Measurements from ENCODE around the gene LCOR.
A peak's percentile ranks its signal among the peaks of the same experiment; 100 is the strongest.

LCOR gene

GRCh38 chr10:96873756-96874467, 41.8 kb downstream of the LCOR start:
- no peak for DNase-seq
- in situ Hi-C loops (cut with MboI; ENCODE audit: low pct_unique_long_range_greater_than_20kb, low sequenced_read_pairs) = no loop called here

GRCh38 chr10:96878057-96878456, 46.0 kb downstream of the LCOR start:
- DNase-seq = no peak
- in situ Hi-C loops (cut with MboI; ENCODE audit: low pct_unique_long_range_greater_than_20kb, low sequenced_read_pairs) = no loop called here

GRCh38 chr10:96880575-96880974, 48.5 kb downstream of the LCOR start:
- in situ Hi-C loops (cut with MboI; ENCODE audit: low pct_unique_long_range_greater_than_20kb, low sequenced_read_pairs) = no loop called here
- no peak for DNase-seq

DNA sequence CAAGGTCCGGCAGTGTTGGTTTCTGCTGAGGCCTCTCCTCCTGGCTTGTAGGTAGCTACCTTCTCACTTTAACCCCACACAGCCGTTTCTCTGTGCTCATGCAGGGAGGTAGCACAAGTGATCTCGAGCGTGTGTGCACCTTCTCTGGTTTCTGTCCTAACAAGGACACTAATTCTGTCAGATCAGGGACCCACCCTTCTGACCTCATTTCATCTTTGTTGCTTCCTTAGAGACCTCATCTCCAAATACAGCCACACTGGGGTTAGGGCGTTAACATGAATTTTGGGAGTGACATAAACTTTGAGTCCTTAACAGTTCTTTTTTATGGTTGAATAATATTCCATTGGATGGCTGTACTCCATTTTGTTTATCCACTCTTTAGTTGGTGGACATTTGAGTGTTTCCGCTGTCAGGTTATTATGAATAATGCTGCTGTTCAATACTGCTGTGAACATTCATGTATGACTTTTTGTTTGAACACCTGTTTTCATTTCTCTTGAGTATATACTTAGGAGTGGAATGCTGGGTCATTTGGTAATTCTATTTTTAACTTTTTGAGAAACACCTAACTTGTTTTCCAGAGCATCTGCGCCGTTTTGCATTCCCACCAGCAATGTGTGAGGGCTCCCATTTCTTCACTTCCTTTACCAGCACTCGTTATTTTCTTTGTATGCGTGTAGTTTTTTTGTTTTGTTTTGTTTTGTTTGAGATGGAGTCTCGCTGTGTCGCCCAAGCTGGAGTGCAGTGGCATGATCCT, 57.5 kb downstream of the LCOR start:
- in situ Hi-C loops (cut with MboI; ENCODE audit: low pct_unique_long_range_greater_than_20kb, low sequenced_read_pairs) = no loop called here
- no peak for DNase-seq

- peak; percentile 8 for DNase-seq
- in situ Hi-C loops (cut with MboI; ENCODE audit: low pct_unique_long_range_greater_than_20kb, low sequenced_read_pairs) = no loop called here
Observed at GRCh38 chr10:96890172-96890513, 58.0 kb downstream of the LCOR start.

- in situ Hi-C loops (cut with MboI; ENCODE audit: low pct_unique_long_range_greater_than_20kb, low sequenced_read_pairs) = no loop called here
- no peak for DNase-seq
Observed at GRCh38 chr10:96890580-96890979, 58.5 kb downstream of the LCOR start.

GRCh38 chr10:96891840-96892239, 59.7 kb downstream of the LCOR start:
- in situ Hi-C loops (cut with MboI; ENCODE audit: low pct_unique_long_range_greater_than_20kb, low sequenced_read_pairs) = no loop called here

DNA sequence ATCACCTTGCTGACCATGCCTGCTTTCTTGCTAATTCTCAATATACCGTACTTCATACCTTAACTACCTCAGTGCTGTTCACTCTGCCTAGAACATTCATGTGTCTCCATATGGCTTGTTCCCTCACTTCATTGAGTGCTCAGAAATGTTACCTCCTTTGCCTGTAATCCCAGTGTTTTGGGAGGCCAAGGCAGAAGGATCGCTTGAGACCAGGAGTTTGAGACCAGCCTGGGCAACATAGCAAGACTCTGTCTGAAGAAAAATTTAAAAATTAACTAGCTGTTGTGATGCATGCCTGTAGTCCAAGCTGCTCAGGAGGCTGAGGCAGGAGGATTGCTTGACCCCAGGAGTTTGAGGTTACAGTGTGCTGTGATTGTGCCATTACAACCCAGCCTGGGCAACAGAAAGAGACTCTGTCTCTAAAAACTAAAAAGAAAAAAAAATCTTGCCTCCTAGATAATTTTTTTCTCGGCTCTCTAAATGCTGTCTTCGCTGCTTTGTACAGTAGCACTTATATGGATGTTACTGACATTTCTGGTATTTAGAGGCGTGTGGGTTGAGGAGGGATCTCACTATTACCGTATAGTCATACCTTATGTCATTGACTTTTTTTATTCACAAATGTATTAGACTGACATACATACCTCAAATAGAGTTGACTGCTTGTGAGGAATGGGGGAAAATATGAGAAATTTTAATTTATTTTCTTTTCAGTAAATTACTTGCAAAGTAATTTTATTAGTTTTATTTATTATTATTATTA, 63.7 kb downstream of the LCOR start:
- no peak for DNase-seq
- in situ Hi-C loops (cut with MboI; ENCODE audit: low pct_unique_long_range_greater_than_20kb, low sequenced_read_pairs) = no loop called here

More at GRCh38 chr10:96891840-96892239, 59.7 kb downstream of the LCOR start:
- DNase-seq = no peak

GRCh38 chr10:96896884-96897589, 64.9 kb downstream of the LCOR start:
- in situ Hi-C loops (cut with MboI; ENCODE audit: low pct_unique_long_range_greater_than_20kb, low sequenced_read_pairs) = no loop called here
- DNase-seq = no peak

DNA sequence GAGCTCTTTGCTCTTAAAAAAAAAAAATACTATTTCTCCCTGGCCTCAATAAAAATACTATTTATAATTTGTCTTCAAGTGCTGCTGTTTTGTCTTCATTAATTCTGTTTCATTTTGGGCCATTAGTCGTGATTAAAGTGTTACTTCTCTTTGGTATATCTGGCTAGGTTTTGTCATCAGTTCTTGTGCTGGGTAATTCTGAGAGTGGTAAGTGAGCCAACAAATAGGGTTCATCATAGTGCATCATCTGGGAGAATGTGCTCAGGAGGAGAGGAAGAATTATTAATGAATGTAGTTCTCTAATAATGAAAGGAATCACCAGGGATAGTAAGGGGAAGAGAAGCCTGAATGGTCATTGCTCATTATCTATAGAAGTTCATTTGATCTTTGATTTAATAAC, 70.0 kb downstream of the LCOR start:
- no peak for DNase-seq
- in situ Hi-C loops (cut with MboI; ENCODE audit: low pct_unique_long_range_greater_than_20kb, low sequenced_read_pairs) = no loop called here

- no peak for DNase-seq
- in situ Hi-C loops (cut with MboI; ENCODE audit: low pct_unique_long_range_greater_than_20kb, low sequenced_read_pairs) = no loop called here
Observed at GRCh38 chr10:96902731-96903358, 70.7 kb downstream of the LCOR start.

DNA sequence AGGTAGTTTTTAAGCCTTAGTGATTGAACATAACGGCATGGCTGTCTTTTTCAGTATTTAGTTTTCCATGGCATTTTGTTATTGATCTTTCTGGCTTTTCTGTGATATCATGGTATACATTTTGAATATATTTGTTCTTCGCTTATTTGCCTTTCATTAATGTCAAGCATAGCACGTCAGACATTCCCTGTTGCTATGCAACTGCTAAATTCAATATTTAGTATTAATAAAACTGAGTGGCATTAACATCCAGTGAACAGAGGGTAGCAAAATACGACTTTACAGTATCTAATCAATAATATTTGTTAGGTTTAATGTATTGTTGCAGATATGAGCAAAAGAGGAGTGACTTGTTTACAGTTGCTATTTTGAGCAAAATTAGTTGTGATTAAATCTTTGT, 72.5 kb downstream of the LCOR start:
- DNase-seq = no peak
- in situ Hi-C loops (cut with MboI; ENCODE audit: low pct_unique_long_range_greater_than_20kb, low sequenced_read_pairs) = no loop called here

- no peak for DNase-seq
- in situ Hi-C loops (cut with MboI; ENCODE audit: low pct_unique_long_range_greater_than_20kb, low sequenced_read_pairs) = no loop called here
Observed at GRCh38 chr10:96906864-96907263, 74.8 kb downstream of the LCOR start.

- in situ Hi-C loops (cut with MboI; ENCODE audit: low pct_unique_long_range_greater_than_20kb, low sequenced_read_pairs) = no loop called here
- peak; percentile 62 for DNase-seq
Observed at GRCh38 chr10:96910488-96911395, 78.6 kb downstream of the LCOR start.

GRCh38 chr10:96912405-96912804, 80.3 kb downstream of the LCOR start:
- DNase-seq = no peak
- in situ Hi-C loops (cut with MboI; ENCODE audit: low pct_unique_long_range_greater_than_20kb, low sequenced_read_pairs) = no loop called here

GRCh38 chr10:96913906-96914305, 81.8 kb downstream of the LCOR start:
- in situ Hi-C loops (cut with MboI; ENCODE audit: low pct_unique_long_range_greater_than_20kb, low sequenced_read_pairs) = no loop called here

GRCh38 chr10:96917628-96918027, 85.5 kb downstream of the LCOR start:
- DNase-seq = no peak
- in situ Hi-C loops (cut with MboI; ENCODE audit: low pct_unique_long_range_greater_than_20kb, low sequenced_read_pairs) = no loop called here

More at GRCh38 chr10:96913906-96914305, 81.8 kb downstream of the LCOR start:
- DNase-seq = no peak

Data from KBM-7 (cell line).